ENCODE data around the gene OVCH2. TPM values are rescaled to one million over a fixed set of nuclear protein-coding genes. Genes with fewer than 3 reads are reported as not detected.
A peak's percentile ranks its signal among the peaks of the same experiment; 100 is the strongest.
"Not testable (repeated sequence)": the region's sequence is repeated elsewhere in the genome, so short reads cannot be mapped to it uniquely, and the experiment has no call there.

Gene OVCH2, protein sequence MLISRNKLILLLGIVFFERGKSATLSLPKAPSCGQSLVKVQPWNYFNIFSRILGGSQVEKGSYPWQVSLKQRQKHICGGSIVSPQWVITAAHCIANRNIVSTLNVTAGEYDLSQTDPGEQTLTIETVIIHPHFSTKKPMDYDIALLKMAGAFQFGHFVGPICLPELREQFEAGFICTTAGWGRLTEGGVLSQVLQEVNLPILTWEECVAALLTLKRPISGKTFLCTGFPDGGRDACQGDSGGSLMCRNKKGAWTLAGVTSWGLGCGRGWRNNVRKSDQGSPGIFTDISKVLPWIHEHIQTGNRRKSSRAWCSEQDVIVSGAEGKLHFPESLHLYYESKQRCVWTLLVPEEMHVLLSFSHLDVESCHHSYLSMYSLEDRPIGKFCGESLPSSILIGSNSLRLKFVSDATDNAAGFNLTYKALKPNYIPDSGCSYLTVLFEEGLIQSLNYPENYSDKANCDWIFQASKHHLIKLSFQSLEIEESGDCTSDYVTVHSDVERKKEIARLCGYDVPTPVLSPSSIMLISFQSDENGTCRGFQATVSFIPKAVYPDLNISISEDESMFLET
- total RNA-seq = 3.3 TPM
- 0.13 TPM for polyA plus RNA-seq

DNA sequence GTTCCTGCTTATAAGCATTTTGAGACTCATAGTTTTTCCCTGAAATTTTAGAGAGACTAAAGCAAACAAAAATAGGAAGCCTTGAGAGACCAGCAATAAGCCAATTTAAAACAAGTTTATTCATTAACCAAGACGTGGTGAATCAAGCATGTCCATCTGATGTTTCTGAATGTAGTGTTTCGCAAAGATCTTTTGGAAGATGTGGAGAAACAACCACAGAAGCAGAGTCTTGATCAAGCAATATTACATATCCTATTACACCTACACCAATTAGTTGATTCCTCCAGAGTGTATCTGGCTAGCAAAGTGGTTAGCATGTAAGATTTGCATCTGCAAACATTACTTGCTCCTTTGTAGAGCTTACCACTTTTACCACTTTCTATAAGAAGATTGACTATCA lies at the start of gene OVCH2:
OVCH2 (minus strand) TSS at position 101 of the 400 bp plus-strand sequence; CDS start at position 18, 83 bp downstream.
- DNase-seq (ENCODE audit: extremely low spot score) = no peak
- Histone ChIP-seq H3K36me3 (ENCODE audit: insufficient read depth) (no peaks in the 10 kb centered on the region), H3K4me3 (ENCODE audit: low read depth, low read length) (no peak within 1 kb of the TSS), H3K4me1 (ENCODE audit: insufficient read depth) (no peaks in the 10 kb centered on the region), H3K27ac (ENCODE audit: low read depth) (no peak within 1 kb of the TSS)
- 77% methylated on average over 2 of the region's 2 CpGs for WGBS

DNA sequence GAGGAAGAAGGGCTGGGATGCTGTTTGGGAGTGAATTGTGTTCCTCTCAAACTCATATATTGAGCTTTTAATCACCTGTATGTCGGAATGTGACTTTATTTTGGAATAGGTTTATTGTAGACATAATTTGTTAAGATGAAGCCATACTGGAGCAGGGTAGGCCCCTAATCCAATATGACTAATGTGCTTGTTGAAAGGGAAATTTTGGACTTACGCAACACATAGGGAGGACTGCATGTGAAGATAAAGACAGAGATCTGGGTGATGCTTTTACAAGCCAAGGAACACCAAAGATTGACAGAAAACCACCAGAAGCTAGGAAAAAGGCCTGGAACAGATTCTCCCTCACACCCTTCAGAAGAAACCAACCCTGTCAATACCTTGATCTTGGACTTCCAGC lies 43.2 kb upstream of the OVCH2 start:
- no peaks in the 10 kb centered on the region for H3K36me3 ChIP-seq (ENCODE audit: insufficient read depth)
- H3K4me1 ChIP-seq (ENCODE audit: insufficient read depth) = no peaks in the 10 kb centered on the region
- H3K27ac ChIP-seq (ENCODE audit: low read depth) = no peak overlapping the region
- WGBS = 89% methylated on average over 2 of the region's 2 CpGs
- no peak for DNase-seq (ENCODE audit: extremely low spot score)
- H3K4me3 ChIP-seq (ENCODE audit: low read depth, low read length) = no peak overlapping the region

DNA sequence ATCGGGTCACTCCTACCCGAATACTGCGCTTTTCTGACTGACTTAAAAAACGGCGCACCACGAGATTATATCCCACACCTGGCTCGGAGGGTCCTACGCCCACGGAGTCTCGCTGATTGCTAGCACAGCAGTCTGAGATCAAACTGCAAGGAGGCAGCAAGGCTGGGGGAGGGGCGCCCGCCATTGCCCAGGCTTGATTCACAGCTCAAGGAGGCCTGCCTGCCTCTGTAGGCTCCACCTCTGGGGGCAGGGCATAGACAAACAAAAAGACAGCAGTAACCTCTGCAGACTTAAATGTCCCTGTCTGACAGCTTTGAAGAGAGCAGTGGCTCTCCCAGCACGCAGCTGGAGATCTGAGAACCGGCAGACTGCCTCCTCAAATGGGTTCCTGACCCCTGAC lies 28.5 kb upstream of the OVCH2 start:
- 81% methylated on average over 13 of the region's 14 CpGs for whole genome bisulfite sequencing
- H3K4me3 ChIP-seq (ENCODE audit: low read depth, low read length) = not testable (repeated sequence)

DNA sequence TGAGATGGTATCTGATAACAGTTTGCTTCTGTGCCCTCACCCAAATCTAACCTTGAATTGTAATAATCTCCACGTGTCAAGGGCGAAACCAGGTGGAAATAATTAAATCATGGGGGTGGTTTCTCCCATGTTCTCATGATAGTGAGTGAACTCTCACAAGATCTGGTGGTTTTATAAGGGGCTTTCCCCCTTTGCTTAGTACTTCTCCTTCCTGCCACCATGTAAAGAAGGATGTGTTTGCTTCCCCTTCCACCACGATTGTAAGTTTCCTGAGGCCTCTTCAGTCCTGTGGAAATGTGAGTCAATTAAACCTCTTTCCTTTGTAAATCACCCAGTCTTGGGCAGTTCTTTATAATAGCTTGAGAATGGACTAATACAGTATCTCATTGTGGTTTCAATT lies 8.5 kb upstream of the OVCH2 start:
- H3K4me3 ChIP-seq (ENCODE audit: low read depth, low read length) = no peak overlapping the region
- no peak overlapping the region for H3K27ac ChIP-seq (ENCODE audit: low read depth)
- H3K4me1 ChIP-seq (ENCODE audit: insufficient read depth) = no peaks in the 10 kb centered on the region
- H3K36me3 ChIP-seq (ENCODE audit: insufficient read depth) = no peaks in the 10 kb centered on the region
- WGBS = 60% methylated on average over 3 of the region's 3 CpGs
- no peak for DNase-seq (ENCODE audit: extremely low spot score)

More for the DNA sequence above, 28.5 kb upstream of the OVCH2 start:
- H3K4me1 ChIP-seq (ENCODE audit: insufficient read depth); H3K27ac ChIP-seq (ENCODE audit: low read depth); DNase-seq (ENCODE audit: extremely low spot score); H3K36me3 ChIP-seq (ENCODE audit: insufficient read depth): not testable (repeated sequence)

DNA sequence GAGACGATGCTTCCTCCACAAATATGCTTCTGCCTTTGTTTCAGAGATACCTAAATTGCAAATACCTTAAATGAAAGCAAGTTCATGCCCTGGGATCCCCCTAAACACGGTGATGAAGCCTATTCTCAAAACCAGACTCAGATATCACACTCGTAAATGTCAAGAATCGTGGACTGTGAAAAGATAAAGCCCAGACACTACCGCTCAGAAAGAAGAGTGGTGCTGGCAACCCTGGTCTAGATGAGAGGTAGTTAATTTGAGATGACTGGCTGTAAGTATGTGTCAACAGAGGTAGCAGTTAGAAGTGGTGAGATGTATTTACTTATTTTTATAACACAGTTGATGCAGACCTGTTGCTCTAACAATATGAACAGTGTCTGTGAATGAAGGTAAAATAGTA lies 2.5 kb downstream of the OVCH2 start:
- Histone ChIP-seq H3K36me3 (ENCODE audit: insufficient read depth) (no peaks in the 10 kb centered on the region), H3K4me1 (ENCODE audit: insufficient read depth) (no peaks in the 10 kb centered on the region), H3K4me3 (ENCODE audit: low read depth, low read length) (no peak overlapping the region), H3K27ac (ENCODE audit: low read depth) (no peak overlapping the region)
- no peak for DNase-seq (ENCODE audit: extremely low spot score)
- 27% methylated on average over 5 of the region's 5 CpGs for WGBS

DNA sequence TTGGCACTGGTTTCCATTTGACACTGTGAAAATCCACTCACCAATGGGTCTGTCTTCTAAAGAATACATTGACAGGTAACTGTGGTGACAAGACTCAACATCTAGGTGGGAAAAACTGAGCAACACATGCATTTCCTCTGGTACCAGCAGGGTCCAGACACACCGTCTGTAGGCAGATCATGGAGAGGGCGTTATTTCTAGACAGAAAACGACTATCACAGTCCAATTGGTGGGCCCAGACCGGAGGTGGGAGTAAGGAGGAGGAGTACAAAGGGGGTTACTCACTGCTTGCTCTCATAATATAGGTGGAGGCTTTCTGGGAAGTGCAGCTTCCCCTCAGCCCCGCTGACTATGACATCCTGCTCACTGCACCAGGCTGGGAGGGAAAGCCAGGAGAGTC lies 9.9 kb downstream of the OVCH2 start:
- Histone ChIP-seq H3K27ac (ENCODE audit: low read depth) (no peak overlapping the region), H3K4me1 (ENCODE audit: insufficient read depth) (no peaks in the 10 kb centered on the region), H3K4me3 (ENCODE audit: low read depth, low read length) (no peak overlapping the region), H3K36me3 (ENCODE audit: insufficient read depth) (no peaks in the 10 kb centered on the region)
- no peak for DNase-seq (ENCODE audit: extremely low spot score)
- 79% methylated on average over 5 of the region's 5 CpGs for WGBS

DNA sequence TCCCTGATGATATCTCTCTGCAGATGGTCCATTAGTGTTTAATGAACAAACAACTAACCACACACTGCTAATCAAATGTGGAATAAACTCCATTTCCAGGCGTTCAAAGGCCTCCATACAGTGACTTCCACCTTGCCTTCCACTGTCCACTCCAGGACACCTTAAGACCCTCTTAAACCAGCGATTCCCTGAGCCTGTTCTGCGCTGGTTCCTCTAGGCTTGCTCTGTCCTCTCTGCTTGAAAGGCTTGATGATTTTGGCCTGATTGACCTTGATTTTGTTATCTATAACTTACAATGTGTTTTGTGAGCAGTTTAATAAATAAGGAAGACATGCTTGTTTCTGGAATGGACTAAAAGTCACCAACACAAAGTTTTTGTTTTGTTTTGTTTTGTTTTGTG lies 12.0 kb downstream of the OVCH2 start:
- Histone ChIP-seq H3K4me1 (ENCODE audit: insufficient read depth) (no peaks in the 10 kb centered on the region), H3K36me3 (ENCODE audit: insufficient read depth) (no peaks in the 10 kb centered on the region), H3K27ac (ENCODE audit: low read depth) (no peak overlapping the region), H3K4me3 (ENCODE audit: low read depth, low read length) (no peak overlapping the region)
- no peak for DNase-seq (ENCODE audit: extremely low spot score)
- WGBS = 86% methylated on average over 3 of the region's 3 CpGs

DNA sequence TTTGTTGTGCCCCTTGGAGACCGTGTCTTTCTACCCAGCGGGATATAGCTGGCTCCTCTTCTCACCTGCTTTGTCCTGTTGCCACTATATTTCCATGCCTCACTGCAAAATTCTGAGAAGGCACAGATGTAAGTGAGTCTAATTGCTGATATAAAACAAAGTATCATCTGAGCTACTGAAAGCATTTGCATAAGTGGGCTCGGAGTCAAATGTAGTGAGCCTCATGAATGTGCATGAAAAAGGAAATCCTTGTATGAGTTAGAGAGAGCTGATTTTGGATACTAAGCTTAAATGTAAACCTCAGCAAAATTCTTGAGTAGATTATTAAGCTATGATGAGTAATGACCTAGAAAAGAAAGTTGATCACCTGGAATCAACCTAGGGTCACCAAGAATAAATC lies 13.9 kb downstream of the OVCH2 start:
- Histone ChIP-seq H3K4me1 (ENCODE audit: insufficient read depth) (no peaks in the 10 kb centered on the region), H3K27ac (ENCODE audit: low read depth) (no peak overlapping the region), H3K36me3 (ENCODE audit: insufficient read depth) (no peaks in the 10 kb centered on the region), H3K4me3 (ENCODE audit: low read depth, low read length) (no peak overlapping the region)
- WGBS = 90% methylated on average over 3 of the region's 3 CpGs
- DNase-seq (ENCODE audit: extremely low spot score) = no peak

DNA sequence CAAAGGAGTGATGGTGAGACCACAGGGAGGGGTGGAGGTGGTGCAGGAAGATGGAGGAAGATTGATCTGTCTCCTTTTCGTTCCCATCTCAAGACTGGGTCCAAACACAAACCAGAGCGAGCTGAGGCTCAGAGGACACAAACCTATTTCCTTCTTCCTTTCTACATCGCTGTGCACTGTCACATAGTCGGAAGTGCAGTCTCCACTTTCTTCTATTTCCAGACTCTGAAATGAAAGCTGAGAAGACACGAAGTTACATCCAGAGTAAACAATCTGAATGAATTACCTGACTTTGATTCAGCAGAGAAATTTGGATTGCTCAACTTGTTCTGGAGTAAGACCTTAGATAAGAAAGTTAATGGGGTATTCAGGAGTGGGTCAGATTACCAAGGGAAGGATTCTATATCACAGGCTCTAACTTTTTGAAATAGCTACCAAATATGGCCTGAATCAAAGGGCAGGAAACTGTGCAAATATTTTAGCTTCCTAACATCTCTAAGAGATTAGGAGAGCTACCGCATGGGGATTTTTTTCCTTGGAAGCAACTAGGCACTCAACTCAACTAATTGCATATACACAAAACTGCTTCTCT lies 14.4 kb downstream of the OVCH2 start:
- no peaks in the 10 kb centered on the region for H3K4me1 ChIP-seq (ENCODE audit: insufficient read depth)
- no peak overlapping the region for H3K4me3 ChIP-seq (ENCODE audit: low read depth, low read length)
- H3K27ac ChIP-seq (ENCODE audit: low read depth) = peak overlapping the region; percentile 57
- DNase-seq (ENCODE audit: extremely low spot score) = no peak
- H3K36me3 ChIP-seq (ENCODE audit: insufficient read depth) = no peaks in the 10 kb centered on the region
- WGBS = 60% methylated on average over 6 of the region's 6 CpGs

DNA sequence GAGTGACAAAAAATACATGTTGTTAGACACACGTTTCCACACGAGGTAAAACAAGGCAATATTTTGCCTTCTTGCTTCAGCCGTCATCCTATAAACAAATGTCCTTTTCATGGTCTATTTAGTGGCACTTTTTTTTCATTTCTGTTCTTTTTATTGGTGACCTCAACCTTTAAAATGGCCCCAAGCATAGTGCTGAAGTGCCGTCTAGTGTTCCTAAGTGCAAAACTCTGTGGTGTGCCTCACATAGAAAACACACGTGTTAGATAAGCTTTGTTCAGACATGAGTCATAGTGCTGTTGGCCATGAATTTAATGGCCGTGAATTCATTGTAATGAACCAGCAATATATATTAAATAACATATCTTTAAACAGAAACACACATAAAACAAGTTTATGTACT lies 15.6 kb downstream of the OVCH2 start:
- no peak overlapping the region for H3K4me3 ChIP-seq (ENCODE audit: low read depth, low read length)
- no peak for DNase-seq (ENCODE audit: extremely low spot score)
- H3K4me1 ChIP-seq (ENCODE audit: insufficient read depth) = no peaks in the 10 kb centered on the region
- H3K36me3 ChIP-seq (ENCODE audit: insufficient read depth) = no peaks in the 10 kb centered on the region
- no peak overlapping the region for H3K27ac ChIP-seq (ENCODE audit: low read depth)
- 63% methylated on average over 6 of the region's 6 CpGs for WGBS

DNA sequence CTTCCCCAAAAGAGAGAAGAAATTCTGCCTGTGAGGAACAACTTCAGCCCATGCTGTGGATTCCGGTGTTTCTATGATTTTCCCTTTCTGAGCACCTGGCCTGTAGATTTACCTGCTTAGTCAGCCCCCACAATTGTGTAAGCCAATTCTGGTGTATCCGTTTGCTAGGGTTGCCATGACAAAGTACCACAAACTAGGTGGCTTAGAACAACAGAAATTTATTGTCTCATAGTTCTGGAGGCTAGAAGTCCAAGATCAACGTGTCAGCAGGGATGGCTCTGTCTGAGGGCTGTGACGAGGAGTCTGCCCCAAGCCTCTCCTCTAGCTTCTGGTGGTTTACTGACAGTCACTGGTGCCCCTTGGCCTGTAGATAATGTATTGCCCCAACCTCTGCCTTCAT lies 17.0 kb downstream of the OVCH2 start:
- DNase-seq (ENCODE audit: extremely low spot score) = no peak
- no peaks in the 10 kb centered on the region for H3K36me3 ChIP-seq (ENCODE audit: insufficient read depth)
- no peaks in the 10 kb centered on the region for H3K4me1 ChIP-seq (ENCODE audit: insufficient read depth)
- no peak overlapping the region for H3K4me3 ChIP-seq (ENCODE audit: low read depth, low read length)
- no peak overlapping the region for H3K27ac ChIP-seq (ENCODE audit: low read depth)
- WGBS = 70% methylated on average over 4 of the region's 4 CpGs

DNA sequence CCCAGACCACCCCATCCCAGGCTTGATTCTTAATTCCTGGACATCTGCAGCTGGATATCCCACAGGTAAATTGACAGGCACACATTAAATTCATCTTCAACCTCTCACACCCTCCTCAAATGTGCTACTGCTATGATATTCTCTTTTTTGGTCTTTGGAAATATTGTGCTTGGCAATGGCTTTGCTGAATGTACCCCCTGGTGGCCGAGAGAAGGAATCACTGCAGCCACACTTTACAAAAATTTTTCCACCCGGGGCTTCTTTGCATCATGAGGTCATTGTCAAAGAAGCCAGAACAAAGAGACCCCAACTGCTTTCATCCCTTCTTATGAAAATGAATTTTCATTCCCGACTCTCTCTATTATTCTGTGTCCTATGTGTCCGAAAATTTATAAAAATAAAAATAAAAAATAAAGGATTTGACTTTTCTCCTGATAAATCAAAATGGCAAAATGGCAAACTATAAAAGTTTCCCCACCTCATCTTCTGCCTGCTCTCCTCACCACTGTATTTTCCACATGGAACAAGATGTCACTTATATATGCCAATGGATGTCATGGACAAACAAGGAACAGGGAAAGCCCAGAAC lies 17.9 kb downstream of the OVCH2 start:
- Histone ChIP-seq H3K4me3 (ENCODE audit: low read depth, low read length) (no peak overlapping the region), H3K27ac (ENCODE audit: low read depth) (no peak overlapping the region), H3K4me1 (ENCODE audit: insufficient read depth) (no peaks in the 10 kb centered on the region), H3K36me3 (ENCODE audit: insufficient read depth) (no peaks in the 10 kb centered on the region)
- WGBS = 15% methylated on average over 4 of the region's 4 CpGs
- no peak for DNase-seq (ENCODE audit: extremely low spot score)

DNA sequence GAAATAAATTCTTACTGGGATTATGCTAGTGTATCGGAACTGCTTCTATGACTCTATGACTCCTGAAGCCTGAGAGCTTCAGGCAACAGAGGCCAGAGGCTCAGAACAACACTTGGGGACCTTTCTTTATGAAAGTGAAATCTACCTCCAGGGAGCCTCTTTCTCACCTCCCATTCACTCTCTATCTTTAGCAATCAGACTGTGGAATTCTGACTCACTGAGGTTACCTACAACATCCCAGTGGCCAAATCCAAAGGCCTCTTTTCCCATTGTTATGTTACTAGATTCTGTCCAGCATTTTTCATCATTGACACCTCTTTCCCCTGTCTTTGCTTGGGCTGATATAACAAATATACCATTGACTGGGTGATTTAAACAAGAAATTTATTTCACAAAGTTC lies 18.9 kb downstream of the OVCH2 start:
- DNase-seq (ENCODE audit: extremely low spot score) = no peak
- 99% methylated on average over 1 of the region's 1 CpG for WGBS

DNA sequence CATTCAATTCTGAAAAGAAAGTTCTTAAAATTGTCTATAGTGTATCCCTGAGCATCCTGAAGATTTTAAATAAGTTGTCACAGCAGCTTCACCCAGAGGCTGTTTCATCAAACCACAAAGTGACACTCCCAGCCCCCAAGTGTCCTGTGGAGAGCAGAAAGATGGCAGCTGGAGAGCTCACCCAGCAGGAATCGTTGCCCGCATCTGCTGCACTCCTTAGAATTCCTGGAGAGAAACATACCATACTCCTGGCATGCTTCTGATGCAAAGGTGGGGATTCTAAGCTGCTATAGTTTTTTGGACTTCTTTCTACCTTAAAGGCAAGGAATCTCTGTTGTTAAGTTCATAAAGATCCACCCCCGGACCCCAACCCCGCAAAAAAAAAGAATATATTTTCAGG lies 19.5 kb downstream of the OVCH2 start:
- Histone ChIP-seq H3K4me3 (ENCODE audit: low read depth, low read length) (no peak overlapping the region), H3K36me3 (ENCODE audit: insufficient read depth) (no peaks in the 10 kb centered on the region), H3K4me1 (ENCODE audit: insufficient read depth) (no peaks in the 10 kb centered on the region), H3K27ac (ENCODE audit: low read depth) (no peak overlapping the region)
- WGBS = 89% methylated on average over 4 of the region's 4 CpGs
- DNase-seq (ENCODE audit: extremely low spot score) = no peak

More for the DNA sequence above, 18.9 kb downstream of the OVCH2 start:
- Histone ChIP-seq H3K4me3 (ENCODE audit: low read depth, low read length) (no peak overlapping the region), H3K4me1 (ENCODE audit: insufficient read depth) (no peaks in the 10 kb centered on the region), H3K36me3 (ENCODE audit: insufficient read depth) (no peaks in the 10 kb centered on the region), H3K27ac (ENCODE audit: low read depth) (no peak overlapping the region)

All from urinary bladder (tissue), 4 donors.